ENCODE results near the gene SPIN1. TPM values are rescaled to one million over a fixed set of nuclear protein-coding genes. Genes with fewer than 3 reads are reported as not detected.

SPIN1 gene
- total and polyA plus RNA-seq, 2 donors (not counting 3 experiments of a cell fraction or from before 2014, with no cell fraction given) = 38.1 to 56.8 TPM

GRCh38 chr9:88358723-88359122 lies 29.5 kb upstream of the SPIN1 start:
- dilution Hi-C loops (cut with MboI; ENCODE audit: extremely low pct_ligation_motif_present, low sequenced_read_pairs) = no loop called here
- no peak for FAIRE-seq

DNA sequence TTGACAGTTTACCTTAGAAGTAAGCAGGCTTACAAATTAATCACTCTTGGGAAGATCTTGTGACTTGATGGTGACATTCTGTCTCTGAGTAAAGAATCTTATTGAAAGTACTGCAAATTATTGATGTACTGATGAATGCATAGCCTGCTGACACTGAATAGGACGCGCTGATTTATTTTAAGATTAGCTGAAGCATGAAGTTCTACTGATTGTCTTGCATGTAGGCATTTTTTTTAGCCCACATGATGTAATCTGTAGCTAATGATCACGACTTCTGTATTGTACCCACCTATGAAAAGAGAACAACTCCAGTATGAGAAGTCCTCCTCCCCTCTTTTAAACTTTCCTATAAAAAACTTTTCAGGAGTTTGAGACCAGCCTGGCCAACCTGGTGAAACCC lies 28.3 kb upstream of the SPIN1 start:
- BruUV-seq (replicated peaks) = no TSS peak
- Histone ChIP-seq H3K4me2 (ENCODE audit: insufficient read depth, low read length) (no peak overlapping the region), H3K27me3 (ENCODE audit: control insufficient read depth in 2 of 2, insufficient read depth in 2 of 2, low read length in 2 of 2) (no peaks in the 10 kb centered on the region), H3K9ac (replicated peaks; ENCODE audit: extremely low read depth, insufficient read depth, low read length) (no peak overlapping the region), H3K27ac (ENCODE audit: insufficient read depth, low read depth, low read length) (no peak overlapping the region), H3K9me1 (replicated peaks; ENCODE audit: control insufficient read depth, extremely low read depth, insufficient read depth, low read length) (no peaks in the 10 kb centered on the region), H3K36me3 (ENCODE audit: control insufficient read depth in 2 of 2, extremely low read depth in 1 of 2, insufficient read depth in 2 of 2, low read length in 2 of 2) (no peaks in the 10 kb centered on the region), H3K79me2 (ENCODE audit: control insufficient read depth, insufficient read depth, low read length) (no peaks in the 10 kb centered on the region), H3K9me3 (replicated peaks; ENCODE audit: control insufficient read depth, insufficient read depth, low read length) (no peaks in the 10 kb centered on the region), H3K4me1 (ENCODE audit: control insufficient read depth, extremely low read depth, insufficient read depth, low read length) (no peaks in the 10 kb centered on the region), H4K20me1 (replicated peaks; ENCODE audit: control insufficient read depth, extremely low read depth, insufficient read depth, low read length) (no peaks in the 10 kb centered on the region), H3K4me3 (replicated peaks in 1 of 3; ENCODE audit: insufficient read depth in 1 of 3, low read depth in 1 of 3, low read length in 3 of 3) (no peak overlapping the region), H2AFZ (ENCODE audit: low read depth, low read length) (no peak overlapping the region)
- POLR2A ChIA-PET = no interaction called here
- CTCF ChIA-PET = no interaction called here
- no peak for FAIRE-seq
- intact Hi-C loops (cut with micrococcal nuclease) (loop anchor here (10.0 kb wide), 1 partner anchor 505 kb away; no protein-coding TSS in a partner anchor), dilution Hi-C loops (cut with MboI; ENCODE audit: extremely low pct_ligation_motif_present, low sequenced_read_pairs) (no loop called here)
- TF ChIP-seq MYC (IDR thresholded peaks at IDR 0.05; ENCODE audit: low read depth, low read length) = no peak
- TF ChIP-seq FOS (IDR thresholded peaks at IDR 0.05; ENCODE audit: borderline replicate concordance, insufficient read depth, low read length) = no peak
- no peak for TF ChIP-seq CTCF (IDR thresholded peaks at IDR 0.05; ENCODE audit: extremely low read depth in 1 of 2, insufficient read depth in 1 of 2, low read depth in 1 of 2, low read length in 2 of 2)
- TF ChIP-seq POLR2A (IDR thresholded peaks at IDR 0.05; ENCODE audit: low read depth, low read length) = no peak
- no peak for TF ChIP-seq POLR2AphosphoS5 (IDR thresholded peaks at IDR 0.05; ENCODE audit: insufficient read depth, low read depth, low read length)
- DNase-seq (ENCODE audit: low read depth, low spot score) = no peak

More at GRCh38 chr9:88358723-88359122, 29.5 kb upstream of the SPIN1 start:
- Histone ChIP-seq H3K27ac (ENCODE audit: insufficient read depth, low read depth, low read length) (no peak overlapping the region), H3K27me3 (ENCODE audit: control insufficient read depth in 2 of 2, insufficient read depth in 2 of 2, low read length in 2 of 2) (no peaks in the 10 kb centered on the region), H3K36me3 (ENCODE audit: control insufficient read depth in 2 of 2, extremely low read depth in 1 of 2, insufficient read depth in 2 of 2, low read length in 2 of 2) (no peaks in the 10 kb centered on the region), H3K79me2 (ENCODE audit: control insufficient read depth, insufficient read depth, low read length) (no peaks in the 10 kb centered on the region), H2AFZ (ENCODE audit: low read depth, low read length) (no peak overlapping the region), H3K4me1 (ENCODE audit: control insufficient read depth, extremely low read depth, insufficient read depth, low read length) (no peaks in the 10 kb centered on the region), H3K9me3 (replicated peaks; ENCODE audit: control insufficient read depth, insufficient read depth, low read length) (no peaks in the 10 kb centered on the region), H4K20me1 (replicated peaks; ENCODE audit: control insufficient read depth, extremely low read depth, insufficient read depth, low read length) (no peaks in the 10 kb centered on the region), H3K9me1 (replicated peaks; ENCODE audit: control insufficient read depth, extremely low read depth, insufficient read depth, low read length) (no peaks in the 10 kb centered on the region), H3K4me3 (replicated peaks in 1 of 3; ENCODE audit: insufficient read depth in 1 of 3, low read depth in 1 of 3, low read length in 3 of 3) (no peak overlapping the region), H3K4me2 (ENCODE audit: insufficient read depth, low read length) (no peak overlapping the region), H3K9ac (replicated peaks; ENCODE audit: extremely low read depth, insufficient read depth, low read length) (no peak overlapping the region)
- CTCF ChIA-PET = no interaction called here
- POLR2A ChIA-PET = no interaction called here
- no TSS peak for BruUV-seq (replicated peaks)
- DNase-seq (ENCODE audit: low read depth, low spot score) = no peak
- no peak for TF ChIP-seq MYC (IDR thresholded peaks at IDR 0.05; ENCODE audit: low read depth, low read length)
- TF ChIP-seq GATA2 (IDR thresholded peaks at IDR 0.05; ENCODE audit: insufficient read depth, insufficient read length, low read depth, low read length) = no peak
- TF ChIP-seq, protein P1, sequence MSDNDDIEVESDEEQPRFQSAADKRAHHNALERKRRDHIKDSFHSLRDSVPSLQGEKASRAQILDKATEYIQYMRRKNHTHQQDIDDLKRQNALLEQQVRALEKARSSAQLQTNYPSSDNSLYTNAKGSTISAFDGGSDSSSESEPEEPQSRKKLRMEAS (IDR thresholded peaks at IDR 0.05; ENCODE audit: insufficient read depth, insufficient read length) = no peak
- TF ChIP-seq EZH2 (IDR thresholded peaks at IDR 0.05; ENCODE audit: borderline replicate concordance, low read depth, low read length, severe bottlenecking) = no peak
- intact Hi-C loops (cut with micrococcal nuclease) = loop anchor here (10.0 kb wide), 1 partner anchor 504 kb away; no protein-coding TSS in a partner anchor
